ENCODE data around the gene ZBBX.

Gene ZBBX

GRCh38 chr3:167198949-167199600 is 181.0 kb downstream of the ZBBX start:
- TF ChIP-seq CTCF (IDR thresholded peaks at IDR 0.05), result no peak
- Histone ChIP-seq H3K27ac (no peak overlapping the region), H3K27me3 (no peaks in the 10 kb centered on the region), H3K4me3 (ENCODE audit: low read depth in 1 of 2, low read length in 1 of 2) (no peak overlapping the region), H3K4me1 (ENCODE audit: control insufficient read depth in 1 of 2, insufficient read depth in 1 of 2, low read depth in 1 of 2, low read length in 1 of 2) (no peaks in the 10 kb centered on the region), H3K9me3 (no peaks in the 10 kb centered on the region), H3K36me3 (no peaks in the 10 kb centered on the region)
